Liver (tissue), 9 donors: ENCODE data around the gene CPED1. TPM values are rescaled to one million over a fixed set of nuclear protein-coding genes. Genes with fewer than 3 reads are reported as not detected.

ENCODE experiments used
- DNase-seq: peaks from one replicate; pipeline ENCODE4 v3.0.0-alpha.2; 2017; ENCODE audit warnings: low spot score
- H3K27ac ChIP-seq, 2 donors: one replicate each; pipeline ENCODE4 v1.7.0; 2013; ENCODE audit warnings: inconsistent platforms in 2 of 2, low read length in 2 of 2, control low read depth in 1 of 2, low read depth in 1 of 2, mild to moderate bottlenecking in 1 of 2
- H3K27me3 ChIP-seq, 4 donors: one replicate each; pipeline versions ENCODE4 v1.6.1 to v1.7.0; 2013; ENCODE audit warnings: low read length in 3 of 4, inconsistent platforms in 1 of 4, mild to moderate bottlenecking in 1 of 4, moderate library complexity in 1 of 4; ENCODE audit not compliant: control insufficient read depth in 4 of 4, insufficient read depth in 4 of 4
- H3K36me3 ChIP-seq, 4 donors: one replicate each; pipeline versions ENCODE4 v1.6.1 to v1.7.0; 2013; ENCODE audit warnings: low read length in 3 of 4, mild to moderate bottlenecking in 3 of 4, low read depth in 1 of 4, moderate library complexity in 1 of 4; ENCODE audit not compliant: control insufficient read depth in 4 of 4, insufficient read depth in 3 of 4
- H3K4me1 ChIP-seq, 4 donors: one replicate each; pipeline versions ENCODE4 v1.6.1 to v1.7.0; 2013; ENCODE audit warnings: low read length in 3 of 4, mild to moderate bottlenecking in 3 of 4, moderate library complexity in 1 of 4; ENCODE audit not compliant: control insufficient read depth in 4 of 4, insufficient read depth in 4 of 4
- H3K4me3 ChIP-seq, 3 donors: one replicate each; pipeline versions ENCODE4 v1.6.1 to v1.7.0; 2013; ENCODE audit warnings: low read length in 3 of 3, control low read depth in 1 of 3, low read depth in 1 of 3, mild to moderate bottlenecking in 1 of 3
- H3K9ac ChIP-seq, 2 donors: one replicate each; pipeline ENCODE4 v1.7.0; 2013; ENCODE audit warnings: low read length in 2 of 2, mild to moderate bottlenecking in 2 of 2, moderate library complexity in 2 of 2, control low read depth in 1 of 2, low read depth in 1 of 2
- H3K9me3 ChIP-seq, 4 donors: one replicate each; pipeline versions ENCODE4 v1.6.1 to v1.7.0; 2013; ENCODE audit warnings: low read length in 3 of 4; ENCODE audit not compliant: control insufficient read depth in 4 of 4
- GABPA ChIP-seq, 2 donors: IDR thresholded peaks in 1 of 2; conservative IDR thresholded peaks in 1 of 2; 2 replicates each; pipeline ENCODE4 v1.6.1; 2016; ENCODE audit warnings: antibody characterized with exemption in 2 of 2, mild to moderate bottlenecking in 1 of 2, moderate library complexity in 1 of 2
- HNF4A ChIP-seq, 2 donors: conservative IDR thresholded peaks; 2 replicates each; pipeline ENCODE4 v1.6.1; 2016; ENCODE audit warnings: antibody characterized with exemption in 2 of 2, mild to moderate bottlenecking in 2 of 2
- HNF4G ChIP-seq: IDR thresholded peaks from 2 replicates; pipeline ENCODE4 v1.6.1; 2016; ENCODE audit warnings: antibody characterized with exemption
- JUND ChIP-seq, 2 donors: IDR thresholded peaks; 2 replicates each; pipeline ENCODE4 v1.6.1; 2016; ENCODE audit warnings: antibody characterized with exemption in 2 of 2
- NR2F2 ChIP-seq: IDR thresholded peaks from 2 replicates; pipeline ENCODE4 v1.6.1; 2016; ENCODE audit warnings: antibody characterized with exemption
- RAD21 ChIP-seq, 2 donors: IDR thresholded peaks; 2 replicates each; pipeline ENCODE4 v1.6.1; 2016; ENCODE audit warnings: antibody characterized with exemption in 2 of 2, mild to moderate bottlenecking in 2 of 2
- SP1 ChIP-seq: IDR thresholded peaks from 2 replicates; pipeline ENCODE4 v1.6.1; 2018; ENCODE audit warnings: antibody characterized with exemption, mild to moderate bottlenecking
- YY1 ChIP-seq: IDR thresholded peaks from 2 replicates; pipeline ENCODE4 v1.6.1; 2016; ENCODE audit warnings: antibody characterized with exemption, mild to moderate bottlenecking
- WGBS: extraction: QIAGEN DNeasy Blood & Tissue Kit; methylation state at CpG from one replicate; pipeline ENCODE4 v1.1.7; 2013; 5-methylcytosine and 5-hydroxymethylcytosine counted together
- polyA plus RNA-seq, 2 donors: library from polyadenylated mRNA; stranded (reverse) in 1 of 2; unstranded in 1 of 2; fragments of 200-250 nt in 1 of 2; fragments of >200 nt in 1 of 2; fragmentation: Nextera tagmentation in 1 of 2; extraction: Ambion mirVana in 1 of 2; gene quantifications; one replicate each; pipeline versions ENCODE4 v1.2.1 to v1.2.3, GENCODE V29; 2013 to 2015
- total RNA-seq, 2 donors: library from RNA; depleted of rRNA; stranded (reverse); fragments of >200 nt; gene quantifications; one replicate each; pipeline ENCODE4 v1.2.3, GENCODE V29; 2014
- TF ChIP-seq, protein P1 (sequence below): IDR thresholded peaks from 2 replicates; pipeline ENCODE4 v1.6.1; 2016; ENCODE audit warnings: antibody characterized with exemption
- TF ChIP-seq, protein P2 (sequence below): IDR thresholded peaks from 2 replicates; pipeline ENCODE4 v1.6.1; 2016; ENCODE audit warnings: antibody characterized with exemption
- TF ChIP-seq, protein P3 (sequence below): IDR thresholded peaks from 2 replicates; pipeline ENCODE4 v1.6.1; 2016; ENCODE audit warnings: antibody characterized with exemption
- TF ChIP-seq, protein P4 (sequence below): IDR thresholded peaks from 2 replicates; pipeline ENCODE4 v1.6.1; 2016; ENCODE audit warnings: antibody characterized with exemption, mild to moderate bottlenecking
- TF ChIP-seq, protein P5 (sequence below): fragments of 150-350 bp; IDR thresholded peaks from 2 replicates; pipeline ENCODE4 v1.5.1; 2017; ENCODE audit warnings: improper control_type of control experiment, low read depth, low read length; ENCODE audit not compliant: missing input control
- donor health status: healthy.
- donor health status: healthy.
- donor health status: healthy.
- donor health status: healthy.
- donor health status: healthy.

The CPED1 gene
- total and polyA plus RNA-seq, 4 donors, result 8.5 to 58.0 (median 14.6) TPM

DNA sequence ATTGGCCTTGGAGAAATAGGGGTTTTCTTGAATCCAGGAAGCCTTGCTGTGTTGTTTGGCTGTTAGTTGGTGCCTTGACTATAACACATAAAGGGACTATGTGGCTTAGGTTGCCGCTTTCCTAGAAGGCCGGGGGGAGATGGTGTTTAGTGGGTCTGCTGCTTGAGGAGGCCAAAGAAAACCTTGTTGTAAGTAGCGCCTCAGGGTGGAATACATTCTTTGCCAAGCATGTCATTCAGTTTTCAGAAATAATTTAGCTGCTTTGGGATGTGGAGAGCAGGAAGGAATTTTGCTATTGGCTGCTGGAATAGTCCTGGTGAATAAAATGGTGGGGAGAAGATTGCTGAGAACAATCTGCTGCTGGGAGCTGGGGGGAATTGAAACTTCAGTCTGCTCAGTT, 207.4 kb downstream of the CPED1 start:
- H3K36me3 ChIP-seq, result no peaks in the 10 kb centered on the region
- H3K27ac ChIP-seq, result no peak overlapping the region
- no peak for TF ChIP-seq HNF4G
- TF ChIP-seq GABPA (IDR thresholded peaks at IDR 0.05 in 1 of 2, conservative IDR thresholded peaks at IDR 0.05 in 1 of 2), result no peak
- no peak for TF ChIP-seq HNF4A (conservative IDR thresholded peaks at IDR 0.05)
- TF ChIP-seq JUND (IDR thresholded peaks at IDR 0.05), result no peak
- TF ChIP-seq, protein P1, sequence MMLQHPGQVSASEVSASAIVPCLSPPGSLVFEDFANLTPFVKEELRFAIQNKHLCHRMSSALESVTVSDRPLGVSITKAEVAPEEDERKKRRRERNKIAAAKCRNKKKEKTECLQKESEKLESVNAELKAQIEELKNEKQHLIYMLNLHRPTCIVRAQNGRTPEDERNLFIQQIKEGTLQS, result no peak
- TF ChIP-seq, protein P2, sequence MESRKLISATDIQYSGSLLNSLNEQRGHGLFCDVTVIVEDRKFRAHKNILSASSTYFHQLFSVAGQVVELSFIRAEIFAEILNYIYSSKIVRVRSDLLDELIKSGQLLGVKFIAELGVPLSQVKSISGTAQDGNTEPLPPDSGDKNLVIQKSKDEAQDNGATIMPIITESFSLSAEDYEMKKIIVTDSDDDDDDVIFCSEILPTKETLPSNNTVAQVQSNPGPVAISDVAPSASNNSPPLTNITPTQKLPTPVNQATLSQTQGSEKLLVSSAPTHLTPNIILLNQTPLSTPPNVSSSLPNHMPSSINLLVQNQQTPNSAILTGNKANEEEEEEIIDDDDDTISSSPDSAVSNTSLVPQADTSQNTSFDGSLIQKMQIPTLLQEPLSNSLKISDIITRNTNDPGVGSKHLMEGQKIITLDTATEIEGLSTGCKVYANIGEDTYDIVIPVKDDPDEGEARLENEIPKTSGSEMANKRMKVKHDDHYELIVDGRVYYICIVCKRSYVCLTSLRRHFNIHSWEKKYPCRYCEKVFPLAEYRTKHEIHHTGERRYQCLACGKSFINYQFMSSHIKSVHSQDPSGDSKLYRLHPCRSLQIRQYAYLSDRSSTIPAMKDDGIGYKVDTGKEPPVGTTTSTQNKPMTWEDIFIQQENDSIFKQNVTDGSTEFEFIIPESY, result no peak
- TF ChIP-seq RAD21 (IDR thresholded peaks at IDR 0.05), result no peak
- TF ChIP-seq, protein P3, sequence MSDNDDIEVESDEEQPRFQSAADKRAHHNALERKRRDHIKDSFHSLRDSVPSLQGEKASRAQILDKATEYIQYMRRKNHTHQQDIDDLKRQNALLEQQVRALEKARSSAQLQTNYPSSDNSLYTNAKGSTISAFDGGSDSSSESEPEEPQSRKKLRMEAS, result no peak
- TF ChIP-seq, protein P4, sequence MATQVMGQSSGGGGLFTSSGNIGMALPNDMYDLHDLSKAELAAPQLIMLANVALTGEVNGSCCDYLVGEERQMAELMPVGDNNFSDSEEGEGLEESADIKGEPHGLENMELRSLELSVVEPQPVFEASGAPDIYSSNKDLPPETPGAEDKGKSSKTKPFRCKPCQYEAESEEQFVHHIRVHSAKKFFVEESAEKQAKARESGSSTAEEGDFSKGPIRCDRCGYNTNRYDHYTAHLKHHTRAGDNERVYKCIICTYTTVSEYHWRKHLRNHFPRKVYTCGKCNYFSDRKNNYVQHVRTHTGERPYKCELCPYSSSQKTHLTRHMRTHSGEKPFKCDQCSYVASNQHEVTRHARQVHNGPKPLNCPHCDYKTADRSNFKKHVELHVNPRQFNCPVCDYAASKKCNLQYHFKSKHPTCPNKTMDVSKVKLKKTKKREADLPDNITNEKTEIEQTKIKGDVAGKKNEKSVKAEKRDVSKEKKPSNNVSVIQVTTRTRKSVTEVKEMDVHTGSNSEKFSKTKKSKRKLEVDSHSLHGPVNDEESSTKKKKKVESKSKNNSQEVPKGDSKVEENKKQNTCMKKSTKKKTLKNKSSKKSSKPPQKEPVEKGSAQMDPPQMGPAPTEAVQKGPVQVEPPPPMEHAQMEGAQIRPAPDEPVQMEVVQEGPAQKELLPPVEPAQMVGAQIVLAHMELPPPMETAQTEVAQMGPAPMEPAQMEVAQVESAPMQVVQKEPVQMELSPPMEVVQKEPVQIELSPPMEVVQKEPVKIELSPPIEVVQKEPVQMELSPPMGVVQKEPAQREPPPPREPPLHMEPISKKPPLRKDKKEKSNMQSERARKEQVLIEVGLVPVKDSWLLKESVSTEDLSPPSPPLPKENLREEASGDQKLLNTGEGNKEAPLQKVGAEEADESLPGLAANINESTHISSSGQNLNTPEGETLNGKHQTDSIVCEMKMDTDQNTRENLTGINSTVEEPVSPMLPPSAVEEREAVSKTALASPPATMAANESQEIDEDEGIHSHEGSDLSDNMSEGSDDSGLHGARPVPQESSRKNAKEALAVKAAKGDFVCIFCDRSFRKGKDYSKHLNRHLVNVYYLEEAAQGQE, result no peak
- no peak for TF ChIP-seq NR2F2
- TF ChIP-seq SP1, result no peak
- no peak for TF ChIP-seq YY1
- H3K9me3 ChIP-seq, result no peaks in the 10 kb centered on the region
- no peaks in the 10 kb centered on the region for H3K27me3 ChIP-seq
- no peak overlapping the region for H3K9ac ChIP-seq
- WGBS, result 96% methylated on average over 3 of the region's 3 CpGs
- no peak overlapping the region for H3K4me3 ChIP-seq
- DNase-seq, result no peak
- no peaks in the 10 kb centered on the region for H3K4me1 ChIP-seq

DNA sequence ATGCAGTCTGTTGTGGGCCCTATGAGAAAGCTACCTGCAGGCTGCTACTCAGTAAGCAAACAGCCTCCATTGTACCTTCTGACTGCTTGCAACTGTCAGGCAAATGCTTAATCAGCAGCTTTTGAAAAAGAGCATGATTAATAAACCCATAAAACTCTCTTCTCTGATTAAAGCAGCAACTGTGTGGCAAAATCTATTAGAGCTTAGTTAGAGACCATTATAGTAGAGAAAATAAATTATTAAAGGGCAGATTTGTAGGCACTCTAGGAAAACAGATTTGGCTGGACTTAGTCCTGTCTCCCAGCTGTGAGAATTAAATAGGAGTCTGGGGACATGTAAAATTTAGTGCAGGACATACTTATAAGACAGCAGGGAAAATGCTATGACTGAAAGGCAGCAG, 207.8 kb downstream of the CPED1 start:
- DNase-seq, result no peak
- Histone ChIP-seq H3K4me3 (no peak overlapping the region), H3K27ac (no peak overlapping the region), H3K36me3 (no peaks in the 10 kb centered on the region), H3K4me1 (no peaks in the 10 kb centered on the region), H3K27me3 (no peaks in the 10 kb centered on the region), H3K9me3 (no peaks in the 10 kb centered on the region), H3K9ac (no peak overlapping the region)
- no peak for TF ChIP-seq HNF4G
- TF ChIP-seq, protein P5, sequence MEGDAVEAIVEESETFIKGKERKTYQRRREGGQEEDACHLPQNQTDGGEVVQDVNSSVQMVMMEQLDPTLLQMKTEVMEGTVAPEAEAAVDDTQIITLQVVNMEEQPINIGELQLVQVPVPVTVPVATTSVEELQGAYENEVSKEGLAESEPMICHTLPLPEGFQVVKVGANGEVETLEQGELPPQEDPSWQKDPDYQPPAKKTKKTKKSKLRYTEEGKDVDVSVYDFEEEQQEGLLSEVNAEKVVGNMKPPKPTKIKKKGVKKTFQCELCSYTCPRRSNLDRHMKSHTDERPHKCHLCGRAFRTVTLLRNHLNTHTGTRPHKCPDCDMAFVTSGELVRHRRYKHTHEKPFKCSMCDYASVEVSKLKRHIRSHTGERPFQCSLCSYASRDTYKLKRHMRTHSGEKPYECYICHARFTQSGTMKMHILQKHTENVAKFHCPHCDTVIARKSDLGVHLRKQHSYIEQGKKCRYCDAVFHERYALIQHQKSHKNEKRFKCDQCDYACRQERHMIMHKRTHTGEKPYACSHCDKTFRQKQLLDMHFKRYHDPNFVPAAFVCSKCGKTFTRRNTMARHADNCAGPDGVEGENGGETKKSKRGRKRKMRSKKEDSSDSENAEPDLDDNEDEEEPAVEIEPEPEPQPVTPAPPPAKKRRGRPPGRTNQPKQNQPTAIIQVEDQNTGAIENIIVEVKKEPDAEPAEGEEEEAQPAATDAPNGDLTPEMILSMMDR, result no peak
